SU-DHL-6 (cell line): ENCODE results near the gene ARHGEF1.

Experiments used
- CTCF ChIP-seq: fragments of 200-600 bp; sonication (generic); IDR thresholded peaks from one replicate; pipeline ENCODE4 v1.5.1; 2017; ENCODE audit warnings: antibody characterized with exemption, mild to moderate bottlenecking, low read length, moderate library complexity; ENCODE audit not compliant: insufficient read depth, poor library complexity, severe bottlenecking
- EZH2phosphoT487 ChIP-seq: fragments of 200-600 bp; sonication (generic), shearing (Covaris generic); conservative IDR thresholded peaks from 2 replicates; pipeline ENCODE4 v1.6.1; 2018; ENCODE audit warnings: mild to moderate bottlenecking, antibody characterized with exemption, low read length, moderate library complexity, mixed read lengths

GRCh38 chr19:41837981-41838708, 44.8 kb upstream of the ARHGEF1 start:
- no peak for TF ChIP-seq CTCF
- no peak for TF ChIP-seq EZH2phosphoT487
